OCI-LY3 (cell line): ENCODE results near the gene SLC22A3.

Source experiments
- H2AFZ ChIP-seq: fragments of 200-600, 300-600 bp; shearing (Covaris generic); 2 replicates; pipeline ENCODE4 v1.6.0; 2014; ENCODE audit warnings: antibody characterized with exemption, low read depth, low read length
- H3K27ac ChIP-seq: fragments of 200-600, 300-600 bp; sonication (generic); 2 replicates; pipeline ENCODE4 v1.5.1; 2014; ENCODE audit warnings: mild to moderate bottlenecking, low read length, moderate library complexity, mixed read lengths
- H3K27me3 ChIP-seq: fragments of 200-600, 300-600 bp; sonication (generic); 2 replicates; pipeline ENCODE4 v1.6.1; 2014; ENCODE audit warnings: low read depth, low read length, mixed read lengths
- H3K36me3 ChIP-seq: fragments of 200-600, 300-600 bp; sonication (generic); replicated peaks from 2 replicates; pipeline ENCODE3; 2014; ENCODE audit warnings: low read depth, low read length, mixed read lengths
- H3K4me1 ChIP-seq: fragments of 300-600, 200-600 bp; sonication (generic); 2 replicates; pipeline ENCODE4 v1.6.1; 2014; ENCODE audit warnings: low read length, mixed read lengths
- H3K4me2 ChIP-seq: fragments of 200-600, 300-600 bp; sonication (generic); 2 replicates; pipeline ENCODE4 v1.6.1; 2014; ENCODE audit warnings: low read length, mixed read lengths
- H3K4me3 ChIP-seq: fragments of 300-600, 200-600 bp; sonication (generic); 2 replicates; pipeline ENCODE4 v1.5.1; 2014; ENCODE audit warnings: antibody characterized with exemption, mild to moderate bottlenecking, low read length, moderate library complexity
- H3K79me2 ChIP-seq: fragments of 300-600, 200-600 bp; shearing (Covaris generic); 2 replicates; pipeline ENCODE4 v1.6.1; 2014; ENCODE audit warnings: mild to moderate bottlenecking, low read length, mixed read lengths
- H3K9ac ChIP-seq: fragments of 300-600, 200-600 bp; shearing (Covaris generic); 2 replicates; pipeline ENCODE4 v1.6.0; 2014; ENCODE audit warnings: mild to moderate bottlenecking, low read length, moderate library complexity
- H3K9me3 ChIP-seq: fragments of 200-600, 300-600 bp; shearing (Covaris generic); 2 replicates; pipeline ENCODE4 v1.6.1; 2014; ENCODE audit warnings: low read length, mixed read lengths; ENCODE audit not compliant: insufficient read depth
- H4K20me1 ChIP-seq: fragments of 200-600, 300-600 bp; sonication (generic); 2 replicates; pipeline ENCODE4 v1.6.1; 2016; ENCODE audit warnings: low read length, mixed read lengths; ENCODE audit not compliant: insufficient read depth
- EZH2phosphoT487 ChIP-seq: fragments of 200-600 bp; shearing (Covaris generic); IDR thresholded peaks from 2 replicates; pipeline ENCODE4 v1.6.1; 2018; ENCODE audit warnings: antibody characterized with exemption, mixed run types, low read depth
- TF ChIP-seq, protein P1 (sequence below): fragments of 200-600, 300-600 bp; sonication (generic); IDR thresholded peaks from 2 replicates; pipeline ENCODE4 v1.5.1; 2014; ENCODE audit warnings: antibody characterized with exemption, low read length, low read depth

SLC22A3 gene

GRCh38 chr6:160421854-160422253 is 73.7 kb downstream of the SLC22A3 start:
- Histone ChIP-seq H3K9me3 (no peaks in the 10 kb centered on the region), H3K36me3 (no peaks in the 10 kb centered on the region), H2AFZ (no peak overlapping the region), H3K27me3 (no peaks in the 10 kb centered on the region), H3K27ac (no peak overlapping the region), H3K9ac (no peak overlapping the region), H3K4me2 (no peak overlapping the region), H3K4me1 (no peaks in the 10 kb centered on the region), H4K20me1 (no peaks in the 10 kb centered on the region), H3K4me3 (no peak overlapping the region), H3K79me2 (no peaks in the 10 kb centered on the region)
- TF ChIP-seq, protein P1, sequence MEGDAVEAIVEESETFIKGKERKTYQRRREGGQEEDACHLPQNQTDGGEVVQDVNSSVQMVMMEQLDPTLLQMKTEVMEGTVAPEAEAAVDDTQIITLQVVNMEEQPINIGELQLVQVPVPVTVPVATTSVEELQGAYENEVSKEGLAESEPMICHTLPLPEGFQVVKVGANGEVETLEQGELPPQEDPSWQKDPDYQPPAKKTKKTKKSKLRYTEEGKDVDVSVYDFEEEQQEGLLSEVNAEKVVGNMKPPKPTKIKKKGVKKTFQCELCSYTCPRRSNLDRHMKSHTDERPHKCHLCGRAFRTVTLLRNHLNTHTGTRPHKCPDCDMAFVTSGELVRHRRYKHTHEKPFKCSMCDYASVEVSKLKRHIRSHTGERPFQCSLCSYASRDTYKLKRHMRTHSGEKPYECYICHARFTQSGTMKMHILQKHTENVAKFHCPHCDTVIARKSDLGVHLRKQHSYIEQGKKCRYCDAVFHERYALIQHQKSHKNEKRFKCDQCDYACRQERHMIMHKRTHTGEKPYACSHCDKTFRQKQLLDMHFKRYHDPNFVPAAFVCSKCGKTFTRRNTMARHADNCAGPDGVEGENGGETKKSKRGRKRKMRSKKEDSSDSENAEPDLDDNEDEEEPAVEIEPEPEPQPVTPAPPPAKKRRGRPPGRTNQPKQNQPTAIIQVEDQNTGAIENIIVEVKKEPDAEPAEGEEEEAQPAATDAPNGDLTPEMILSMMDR = no peak
- TF ChIP-seq EZH2phosphoT487 = no peak

- no peak for TF ChIP-seq EZH2phosphoT487
- TF ChIP-seq, protein P1 = no peak
- no peaks in the 10 kb centered on the region for H3K9me3 ChIP-seq
- H2AFZ ChIP-seq = no peak overlapping the region
- no peaks in the 10 kb centered on the region for H3K79me2 ChIP-seq
- H3K27ac ChIP-seq = no peak overlapping the region
- H3K4me1 ChIP-seq = no peaks in the 10 kb centered on the region
- no peaks in the 10 kb centered on the region for H4K20me1 ChIP-seq
- no peaks in the 10 kb centered on the region for H3K27me3 ChIP-seq
- H3K4me3 ChIP-seq = no peak overlapping the region
- H3K36me3 ChIP-seq = no peaks in the 10 kb centered on the region
- no peak overlapping the region for H3K4me2 ChIP-seq
- no peak overlapping the region for H3K9ac ChIP-seq
These were observed 76.1 kb downstream of the SLC22A3 start for GRCh38 chr6:160424256-160424655.

DNA sequence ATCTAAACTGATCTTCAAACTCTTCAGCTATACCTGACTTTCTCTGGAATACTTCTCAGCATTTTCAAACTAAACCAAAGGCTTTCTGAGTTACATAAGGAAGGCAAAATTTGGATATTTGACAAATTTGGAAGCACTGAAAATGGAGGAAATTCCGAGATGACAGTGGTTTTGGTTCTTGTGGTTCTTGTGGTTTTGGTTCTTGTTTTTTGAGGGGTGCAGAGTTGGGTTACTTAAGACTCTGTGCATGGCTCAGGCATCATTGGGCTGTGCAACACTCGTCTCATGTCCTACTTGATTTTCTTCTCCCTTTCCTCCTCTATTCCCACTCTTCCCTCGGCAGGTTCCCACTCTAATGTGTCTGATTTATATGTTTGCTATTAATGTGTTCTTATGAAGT is 78.0 kb downstream of the SLC22A3 start:
- TF ChIP-seq, protein P1 = no peak
- no peak for TF ChIP-seq EZH2phosphoT487
- no peak overlapping the region for H3K4me2 ChIP-seq
- H3K27ac ChIP-seq = no peak overlapping the region

DNA sequence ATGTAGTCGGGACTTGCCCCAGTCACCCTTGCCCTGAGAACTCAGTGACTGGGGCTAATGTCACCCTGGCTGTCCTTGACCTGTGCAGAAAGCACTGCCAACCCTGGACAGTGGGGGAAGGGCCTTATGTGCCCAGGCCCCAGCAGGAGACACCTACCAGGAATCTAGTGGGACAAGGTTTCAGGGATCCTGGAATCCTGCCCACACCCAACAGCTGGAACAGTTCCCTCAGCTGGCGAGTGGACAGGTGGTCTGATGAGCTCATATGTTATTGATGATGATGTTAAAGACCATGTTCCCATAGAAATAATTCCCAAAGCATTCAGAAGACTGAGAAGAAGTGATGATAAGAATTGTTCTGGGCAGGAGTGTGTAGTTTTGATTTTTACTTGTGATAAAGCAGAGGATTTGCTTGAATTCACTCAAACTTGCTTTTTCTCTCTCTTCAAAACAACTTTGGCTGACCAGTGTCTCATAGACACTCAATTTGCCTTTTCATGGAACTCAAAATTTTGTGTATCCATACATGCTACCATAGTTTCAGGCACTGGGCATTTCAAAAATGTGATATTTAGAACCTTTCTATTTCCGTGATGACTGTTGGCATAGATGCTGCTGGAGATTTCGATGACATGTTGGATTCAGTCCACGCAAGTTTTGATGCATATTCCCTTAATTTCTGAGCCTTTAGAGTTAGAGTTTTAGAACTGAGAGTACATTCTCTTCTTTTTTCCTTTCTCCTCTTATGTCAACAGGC is 79.3 kb downstream of the SLC22A3 start:
- Histone ChIP-seq H3K36me3 (no peaks in the 10 kb centered on the region), H3K9me3 (no peaks in the 10 kb centered on the region), H4K20me1 (no peaks in the 10 kb centered on the region), H3K9ac (no peak overlapping the region), H3K4me1 (no peaks in the 10 kb centered on the region), H3K79me2 (no peaks in the 10 kb centered on the region), H3K27me3 (no peaks in the 10 kb centered on the region), H3K4me2 (no peak overlapping the region), H3K27ac (no peak overlapping the region), H3K4me3 (no peak overlapping the region), H2AFZ (no peak overlapping the region)
- TF ChIP-seq, protein P1 = no peak
- no peak for TF ChIP-seq EZH2phosphoT487

More for the DNA sequence above, 78.0 kb downstream of the SLC22A3 start:
- H3K4me3 ChIP-seq = no peak overlapping the region
- no peaks in the 10 kb centered on the region for H3K27me3 ChIP-seq
- no peaks in the 10 kb centered on the region for H3K79me2 ChIP-seq
- no peaks in the 10 kb centered on the region for H3K36me3 ChIP-seq
- no peaks in the 10 kb centered on the region for H3K4me1 ChIP-seq
- no peak overlapping the region for H3K9ac ChIP-seq
- no peak overlapping the region for H2AFZ ChIP-seq
- H4K20me1 ChIP-seq = no peaks in the 10 kb centered on the region
- no peaks in the 10 kb centered on the region for H3K9me3 ChIP-seq
